ENCODE measurements around the gene HDAC8. TPM values are rescaled to one million over a fixed set of nuclear protein-coding genes. Genes with fewer than 3 reads are reported as not detected.

The HDAC8 gene
- total and polyA plus RNA-seq, 2 donors from 2014 or later = 32.9 to 38.4 TPM

- H3K9ac ChIP-seq (ENCODE audit: low read length in 3 of 3) = no peak overlapping the region
- FAIRE-seq (no peak), DNase-seq (peak in 2 of 5 donors; percentile 24 to 25)
- H3K36me3 ChIP-seq (ENCODE audit: control insufficient read depth in 2 of 3, insufficient read depth in 3 of 3, low read length in 3 of 3) = no peaks in the 10 kb centered on the region
- H3K4me1 ChIP-seq (ENCODE audit: control insufficient read depth in 2 of 3, insufficient read depth in 2 of 3, low read depth in 1 of 3, low read length in 3 of 3) = no peaks in the 10 kb centered on the region
- H3K9me3 ChIP-seq (ENCODE audit: control insufficient read depth in 2 of 3, insufficient read depth in 1 of 3, low read length in 3 of 3) = no peaks in the 10 kb centered on the region
- TF ChIP-seq CTCF (IDR thresholded peaks at IDR 0.05; ENCODE audit: borderline replicate concordance, extremely low read depth, insufficient read depth) = no peak
- no peak overlapping the region for H3K27ac ChIP-seq (ENCODE audit: low read depth in 2 of 2, low read length in 2 of 2)
- no peaks in the 10 kb centered on the region for H3K27me3 ChIP-seq (ENCODE audit: control insufficient read depth, insufficient read depth, low read length)
- intact Hi-C loops (cut with DNase I) = no loop called here
- no peak overlapping the region for H3K4me3 ChIP-seq (ENCODE audit: low read length in 3 of 3)
These were observed 32.8 kb downstream of the HDAC8 start for GRCh38 chrX:72539822-72540221.

GRCh38 chrX:72536542-72536941, 36.1 kb downstream of the HDAC8 start:
- Histone ChIP-seq H3K9me3 (ENCODE audit: control insufficient read depth in 2 of 3, insufficient read depth in 1 of 3, low read length in 3 of 3) (no peaks in the 10 kb centered on the region), H3K4me1 (ENCODE audit: control insufficient read depth in 2 of 3, insufficient read depth in 2 of 3, low read depth in 1 of 3, low read length in 3 of 3) (no peaks in the 10 kb centered on the region), H3K9ac (ENCODE audit: low read length in 3 of 3) (no peak overlapping the region), H3K4me3 (ENCODE audit: low read length in 3 of 3) (no peak overlapping the region), H3K27me3 (ENCODE audit: control insufficient read depth, insufficient read depth, low read length) (no peaks in the 10 kb centered on the region), H3K27ac (ENCODE audit: low read depth in 2 of 2, low read length in 2 of 2) (no peak overlapping the region), H3K36me3 (ENCODE audit: control insufficient read depth in 2 of 3, insufficient read depth in 3 of 3, low read length in 3 of 3) (no peaks in the 10 kb centered on the region)
- intact Hi-C loops (cut with DNase I) = no loop called here
- no peak for DNase-seq
- no peak for TF ChIP-seq CTCF (IDR thresholded peaks at IDR 0.05; ENCODE audit: borderline replicate concordance, extremely low read depth, insufficient read depth)
- FAIRE-seq = no peak

GRCh38 chrX:72532366-72532765, 40.3 kb downstream of the HDAC8 start:
- H3K4me3 ChIP-seq (ENCODE audit: low read length in 3 of 3) = no peak overlapping the region
- no peak overlapping the region for H3K9ac ChIP-seq (ENCODE audit: low read length in 3 of 3)
- H3K27me3 ChIP-seq (ENCODE audit: control insufficient read depth, insufficient read depth, low read length) = no peaks in the 10 kb centered on the region
- intact Hi-C loops (cut with DNase I) = no loop called here
- FAIRE-seq = no peak
- no peaks in the 10 kb centered on the region for H3K4me1 ChIP-seq (ENCODE audit: control insufficient read depth in 2 of 3, insufficient read depth in 2 of 3, low read depth in 1 of 3, low read length in 3 of 3)
- H3K9me3 ChIP-seq (ENCODE audit: control insufficient read depth in 2 of 3, insufficient read depth in 1 of 3, low read length in 3 of 3) = no peaks in the 10 kb centered on the region
- TF ChIP-seq CTCF (IDR thresholded peaks at IDR 0.05; ENCODE audit: borderline replicate concordance, extremely low read depth, insufficient read depth) = no peak
- no peaks in the 10 kb centered on the region for H3K36me3 ChIP-seq (ENCODE audit: control insufficient read depth in 2 of 3, insufficient read depth in 3 of 3, low read length in 3 of 3)
- DNase-seq = no peak
- no peak overlapping the region for H3K27ac ChIP-seq (ENCODE audit: low read depth in 2 of 2, low read length in 2 of 2)
